Measurements from ENCODE around the gene KLHL26.

KLHL26 gene

GRCh38 chr19:18650021-18650390 is 13.2 kb downstream of the KLHL26 start:
- peak; percentile 59 for DNase-seq

- peak; percentile 38 for DNase-seq
Measured at GRCh38 chr19:18650468-18651041, 13.7 kb downstream of the KLHL26 start.

- DNase-seq = no peak
Measured at GRCh38 chr19:18651300-18651699, 14.5 kb downstream of the KLHL26 start.

GRCh38 chr19:18651733-18652132 is 14.9 kb downstream of the KLHL26 start:
- DNase-seq = no peak

GRCh38 chr19:18653853-18654252 is 17.0 kb downstream of the KLHL26 start:
- DNase-seq = no peak

- no peak for DNase-seq
Measured at GRCh38 chr19:18654469-18654868, 17.6 kb downstream of the KLHL26 start.

GRCh38 chr19:18655173-18655844 is 18.5 kb downstream of the KLHL26 start:
- DNase-seq = no peak

- no peak for DNase-seq
Measured at GRCh38 chr19:18656337-18657086, 19.7 kb downstream of the KLHL26 start.

- peak; percentile 54 for DNase-seq
Measured at GRCh38 chr19:18657590-18658365, 20.9 kb downstream of the KLHL26 start.

GRCh38 chr19:18658366-18658855 is 21.6 kb downstream of the KLHL26 start:
- DNase-seq = no peak

- no peak for DNase-seq
Measured at GRCh38 chr19:18659281-18660050, 22.6 kb downstream of the KLHL26 start.

GRCh38 chr19:18660051-18660910 is 23.5 kb downstream of the KLHL26 start:
- DNase-seq = no peak

GRCh38 chr19:18660939-18661670 is 24.3 kb downstream of the KLHL26 start:
- no peak for DNase-seq

- DNase-seq = no peak
Measured at GRCh38 chr19:18662972-18663732, 26.3 kb downstream of the KLHL26 start.

GRCh38 chr19:18663940-18664530 is 27.2 kb downstream of the KLHL26 start:
- DNase-seq = no peak

GRCh38 chr19:18665771-18666202 is 29.0 kb downstream of the KLHL26 start:
- DNase-seq = no peak

- DNase-seq = no peak
Measured at GRCh38 chr19:18666317-18666716, 29.5 kb downstream of the KLHL26 start.

GRCh38 chr19:18666784-18667183 is 30.0 kb downstream of the KLHL26 start:
- no peak for DNase-seq

- DNase-seq = no peak
Measured at GRCh38 chr19:18667531-18668251, 30.9 kb downstream of the KLHL26 start.
